ENCODE measurements around the gene CHRNB1.

CHRNB1 gene

DNA sequence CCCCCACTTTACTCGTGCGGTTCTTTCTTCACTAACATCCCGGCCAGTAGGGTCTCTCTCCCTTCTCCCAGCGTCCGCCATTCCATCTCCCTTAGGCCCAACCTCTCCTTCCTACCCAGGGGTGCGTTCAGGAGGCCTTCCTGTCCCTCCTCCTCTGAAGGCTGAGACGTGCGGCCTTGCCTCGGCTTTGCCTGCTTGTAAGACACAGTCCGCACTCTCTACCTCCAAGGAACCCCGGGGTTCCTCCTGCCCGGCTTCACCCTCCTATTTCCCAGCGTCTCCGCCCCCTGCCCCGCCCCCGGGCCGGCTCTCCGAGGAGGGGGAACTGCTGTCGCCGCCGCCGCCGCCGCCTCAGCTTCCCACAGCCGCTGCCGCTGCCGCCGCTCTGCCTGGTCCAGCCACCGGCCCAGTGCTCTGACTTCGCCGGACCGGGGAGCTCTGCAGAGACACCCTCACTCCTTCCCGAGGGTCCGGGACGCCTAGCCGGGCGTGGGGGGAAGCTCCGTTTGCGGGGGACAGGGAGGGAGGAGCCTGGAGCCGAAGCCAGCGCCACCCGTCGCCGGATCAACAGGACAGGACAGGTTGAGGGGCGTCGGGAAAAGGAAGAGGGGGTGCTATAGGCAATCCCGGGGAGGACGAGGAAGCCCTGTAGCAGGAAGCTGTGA is 6.8 kb upstream of the CHRNB1 start:
- DNase-seq (ENCODE audit: low read depth): no peak
- TF ChIP-seq, protein P1, sequence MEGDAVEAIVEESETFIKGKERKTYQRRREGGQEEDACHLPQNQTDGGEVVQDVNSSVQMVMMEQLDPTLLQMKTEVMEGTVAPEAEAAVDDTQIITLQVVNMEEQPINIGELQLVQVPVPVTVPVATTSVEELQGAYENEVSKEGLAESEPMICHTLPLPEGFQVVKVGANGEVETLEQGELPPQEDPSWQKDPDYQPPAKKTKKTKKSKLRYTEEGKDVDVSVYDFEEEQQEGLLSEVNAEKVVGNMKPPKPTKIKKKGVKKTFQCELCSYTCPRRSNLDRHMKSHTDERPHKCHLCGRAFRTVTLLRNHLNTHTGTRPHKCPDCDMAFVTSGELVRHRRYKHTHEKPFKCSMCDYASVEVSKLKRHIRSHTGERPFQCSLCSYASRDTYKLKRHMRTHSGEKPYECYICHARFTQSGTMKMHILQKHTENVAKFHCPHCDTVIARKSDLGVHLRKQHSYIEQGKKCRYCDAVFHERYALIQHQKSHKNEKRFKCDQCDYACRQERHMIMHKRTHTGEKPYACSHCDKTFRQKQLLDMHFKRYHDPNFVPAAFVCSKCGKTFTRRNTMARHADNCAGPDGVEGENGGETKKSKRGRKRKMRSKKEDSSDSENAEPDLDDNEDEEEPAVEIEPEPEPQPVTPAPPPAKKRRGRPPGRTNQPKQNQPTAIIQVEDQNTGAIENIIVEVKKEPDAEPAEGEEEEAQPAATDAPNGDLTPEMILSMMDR (IDR thresholded peaks at IDR 0.05; ENCODE audit: low read length, missing control alignments): no peak
- peak overlapping the region; percentile 10 for H3K4me3 ChIP-seq (replicated peaks; ENCODE audit: low read depth, low read length)

DNA sequence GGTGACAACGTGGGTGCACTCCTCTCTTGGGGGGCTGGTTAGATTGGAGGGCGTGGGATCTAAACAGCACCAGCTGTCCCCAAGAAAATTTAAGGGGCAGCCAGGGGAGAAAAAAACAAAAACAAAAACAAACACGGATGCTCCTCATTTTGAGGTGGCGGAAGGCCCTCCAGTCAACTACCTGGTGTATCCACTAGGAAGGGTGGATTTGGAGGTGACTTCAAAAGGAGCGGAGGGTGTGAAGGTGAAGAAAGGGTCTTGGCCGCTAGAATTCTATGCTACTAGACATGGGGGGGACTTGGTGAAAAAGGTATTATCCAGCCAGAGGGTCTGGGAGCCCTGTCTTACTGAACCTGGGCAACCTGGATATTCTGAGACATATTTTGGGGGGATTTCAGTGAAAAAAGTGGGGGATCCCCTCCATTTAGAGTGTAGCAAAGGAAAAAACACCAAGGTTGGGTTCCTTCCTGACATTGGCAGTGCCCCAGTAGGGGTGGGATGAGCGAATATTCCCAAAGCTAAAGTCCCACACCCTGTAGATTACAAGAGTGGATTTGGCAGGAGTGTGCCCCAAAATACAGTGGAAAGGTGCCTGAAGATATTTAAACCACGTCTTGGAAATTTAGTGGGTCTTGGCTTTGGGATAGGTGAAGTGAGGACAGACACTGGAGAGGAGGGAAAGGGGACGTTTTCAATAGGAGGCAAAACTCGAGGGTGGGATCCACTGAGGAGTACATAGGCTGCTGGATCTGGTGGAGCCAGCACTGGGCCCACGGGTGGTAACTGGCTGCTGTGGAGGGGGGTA is 6.0 kb upstream of the CHRNB1 start:
- TF ChIP-seq, protein P1 (IDR thresholded peaks at IDR 0.05; ENCODE audit: low read length, missing control alignments): no peak

DNA sequence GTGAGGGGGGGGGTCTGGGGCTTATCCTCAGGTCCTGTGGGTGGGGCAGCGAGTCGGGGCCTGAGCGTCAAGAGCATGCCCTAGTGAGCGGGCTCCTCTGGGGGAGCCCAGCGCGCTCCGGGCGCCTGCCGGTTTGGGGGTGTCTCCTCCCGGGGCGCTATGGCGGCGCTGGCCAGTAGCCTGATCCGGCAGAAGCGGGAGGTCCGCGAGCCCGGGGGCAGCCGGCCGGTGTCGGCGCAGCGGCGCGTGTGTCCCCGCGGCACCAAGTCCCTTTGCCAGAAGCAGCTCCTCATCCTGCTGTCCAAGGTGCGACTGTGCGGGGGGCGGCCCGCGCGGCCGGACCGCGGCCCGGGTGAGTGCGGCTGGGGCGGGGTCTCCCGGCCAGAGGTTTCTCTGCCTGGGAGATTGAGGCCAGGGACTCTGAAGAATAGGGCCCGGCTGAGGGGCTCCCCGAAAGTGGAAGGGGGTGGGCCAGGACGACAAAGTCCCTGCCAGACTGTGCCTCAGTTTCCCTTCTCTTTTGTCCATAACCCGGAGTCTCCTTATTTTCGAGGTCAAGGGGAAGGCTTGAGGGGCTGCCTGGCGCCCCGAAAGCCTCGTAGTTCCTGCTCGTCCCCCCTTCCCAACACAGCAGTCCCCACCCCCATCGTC is 5.3 kb upstream of the CHRNB1 start, which contains the start of gene FGF11:
FGF11 (plus strand) TSS at position 51 of the 651 bp plus-strand sequence; CDS start at position 160, 109 bp downstream.
- TF ChIP-seq, protein P1 (IDR thresholded peaks at IDR 0.05; ENCODE audit: low read length, missing control alignments): no peak
- no peak for DNase-seq (ENCODE audit: low read depth)
- H3K4me3 ChIP-seq (replicated peaks; ENCODE audit: low read depth, low read length): peak within 1 kb of the TSS; percentile 44

More for the DNA sequence above, 6.0 kb upstream of the CHRNB1 start:
- DNase-seq (ENCODE audit: low read depth): no peak
- H3K4me3 ChIP-seq (replicated peaks; ENCODE audit: low read depth, low read length): no peak overlapping the region

DNA sequence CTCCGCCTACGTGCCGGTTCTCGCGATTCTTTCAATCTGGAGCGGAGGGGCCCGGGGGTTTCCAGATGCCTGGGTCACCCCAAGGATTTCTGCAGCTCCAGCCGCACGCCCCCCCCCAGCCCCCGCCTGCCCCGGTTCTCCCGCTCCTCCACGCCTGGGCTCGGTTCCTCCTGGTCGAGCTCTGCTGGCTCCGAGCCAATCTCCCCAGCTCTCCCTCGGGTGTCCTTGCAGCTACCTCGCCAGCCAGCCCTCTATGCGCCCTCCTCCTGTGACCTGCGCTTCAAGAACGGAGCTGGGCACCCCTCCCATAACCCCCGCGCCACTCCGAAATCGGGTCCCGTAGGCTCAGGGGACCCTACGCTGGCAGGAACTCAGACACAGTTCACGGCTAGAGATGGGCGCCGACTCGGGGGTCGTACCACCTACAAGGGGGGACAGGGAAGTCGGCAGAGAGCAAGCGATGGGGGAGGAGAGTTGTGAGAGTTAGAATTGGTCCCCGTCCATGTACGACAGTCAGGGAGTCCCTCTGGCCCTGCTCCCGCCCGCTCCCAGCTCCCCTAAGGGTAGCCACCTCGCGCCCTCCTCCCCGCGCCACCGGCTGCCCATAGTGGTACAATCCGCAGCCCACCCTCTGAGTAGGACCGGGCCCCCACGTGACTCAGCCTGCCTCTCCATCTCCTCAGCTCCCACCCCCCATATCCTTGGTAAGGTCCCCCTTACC is 4.6 kb upstream of the CHRNB1 start:
- H3K4me3 ChIP-seq (replicated peaks; ENCODE audit: low read depth, low read length): peak overlapping the region; percentile 44
- TF ChIP-seq, protein P1 (IDR thresholded peaks at IDR 0.05; ENCODE audit: low read length, missing control alignments): no peak
- DNase-seq (ENCODE audit: low read depth): no peak

DNA sequence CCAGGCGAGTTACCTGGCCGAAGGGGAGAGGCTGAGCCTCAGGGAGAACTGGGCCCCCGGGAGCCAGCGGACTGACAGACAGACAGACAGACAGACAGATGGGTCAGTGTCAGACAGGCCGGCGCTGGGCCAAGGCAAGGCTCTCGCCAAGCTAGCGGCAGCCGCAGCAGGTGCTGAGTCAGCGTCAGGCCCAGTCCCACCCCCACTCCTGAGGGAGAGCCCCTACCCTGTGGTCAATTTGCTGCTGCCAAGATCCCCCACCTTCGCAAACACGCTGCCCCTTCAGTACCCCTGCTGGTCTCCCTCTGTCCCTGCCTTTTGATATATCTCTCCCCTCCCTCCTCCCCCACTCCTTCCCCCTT is 4.0 kb upstream of the CHRNB1 start:
- H3K4me3 ChIP-seq (replicated peaks; ENCODE audit: low read depth, low read length): no peak overlapping the region
- DNase-seq (ENCODE audit: low read depth): no peak
- TF ChIP-seq, protein P1 (IDR thresholded peaks at IDR 0.05; ENCODE audit: low read length, missing control alignments): peak; percentile 3

DNA sequence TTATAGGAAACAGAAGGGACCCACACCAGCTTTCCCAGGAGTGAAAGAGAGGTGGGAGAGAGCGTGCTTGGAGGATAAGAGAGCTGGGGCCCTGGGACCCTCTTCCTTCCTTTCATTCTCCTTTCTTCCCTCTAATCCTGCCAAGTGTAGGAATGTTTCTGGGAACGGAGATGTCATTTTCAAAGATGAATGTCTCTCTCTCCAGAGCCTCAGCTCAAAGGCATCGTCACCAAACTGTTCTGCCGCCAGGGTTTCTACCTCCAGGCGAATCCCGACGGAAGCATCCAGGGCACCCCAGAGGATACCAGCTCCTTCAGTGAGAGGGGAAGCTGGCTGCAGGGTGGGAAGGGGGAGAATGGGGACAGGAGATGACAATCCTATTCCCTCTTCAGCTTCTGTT is 3.6 kb upstream of the CHRNB1 start:
- DNase-seq (ENCODE audit: low read depth): no peak
- H3K4me3 ChIP-seq (replicated peaks; ENCODE audit: low read depth, low read length): no peak overlapping the region
- TF ChIP-seq, protein P1 (IDR thresholded peaks at IDR 0.05; ENCODE audit: low read length, missing control alignments): no peak
